GM19372 (cell line): Measurements from ENCODE around the gene FAM50A.
A peak's percentile ranks its signal among the peaks of the same experiment; 100 is the strongest.

Experiments used
- ATAC-seq: cut with Tn5 transposase; IDR thresholded peaks from one replicate; pipeline ENCODE4 v1.9.1; 2021; ENCODE audit warnings: mild to moderate bottlenecking, low read depth, moderate library complexity; ENCODE audit not compliant: unreplicated experiment

FAM50A gene

DNA sequence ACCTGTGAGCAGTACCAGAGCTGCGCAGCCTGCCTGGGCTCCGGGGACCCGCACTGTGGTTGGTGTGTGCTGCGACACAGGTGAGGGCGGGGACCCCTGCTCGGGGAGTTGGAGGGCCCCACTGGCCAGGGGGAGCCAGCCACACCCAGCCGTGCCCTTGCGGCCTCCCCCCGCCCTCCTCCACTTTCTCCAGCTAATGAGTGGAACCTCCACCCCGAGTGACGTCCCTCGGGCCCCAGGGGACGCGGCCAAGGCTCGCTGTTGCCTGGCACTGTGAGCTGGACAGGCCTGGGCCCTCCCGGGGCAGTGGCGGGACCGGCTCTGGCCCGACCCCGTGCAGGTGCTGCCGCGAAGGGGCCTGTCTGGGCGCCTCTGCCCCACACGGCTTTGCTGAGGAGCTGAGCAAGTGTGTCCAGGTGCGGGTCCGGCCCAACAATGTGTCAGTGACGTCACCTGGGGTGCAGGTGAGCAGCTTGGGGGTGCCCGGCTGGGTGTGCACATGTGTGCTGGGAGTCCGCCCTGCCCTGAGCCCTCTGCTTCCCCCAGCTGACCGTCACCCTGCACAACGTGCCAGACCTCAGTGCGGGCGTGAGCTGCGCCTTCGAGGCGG is 19.8 kb downstream of the FAM50A start:
- ATAC-seq = no peak

DNA sequence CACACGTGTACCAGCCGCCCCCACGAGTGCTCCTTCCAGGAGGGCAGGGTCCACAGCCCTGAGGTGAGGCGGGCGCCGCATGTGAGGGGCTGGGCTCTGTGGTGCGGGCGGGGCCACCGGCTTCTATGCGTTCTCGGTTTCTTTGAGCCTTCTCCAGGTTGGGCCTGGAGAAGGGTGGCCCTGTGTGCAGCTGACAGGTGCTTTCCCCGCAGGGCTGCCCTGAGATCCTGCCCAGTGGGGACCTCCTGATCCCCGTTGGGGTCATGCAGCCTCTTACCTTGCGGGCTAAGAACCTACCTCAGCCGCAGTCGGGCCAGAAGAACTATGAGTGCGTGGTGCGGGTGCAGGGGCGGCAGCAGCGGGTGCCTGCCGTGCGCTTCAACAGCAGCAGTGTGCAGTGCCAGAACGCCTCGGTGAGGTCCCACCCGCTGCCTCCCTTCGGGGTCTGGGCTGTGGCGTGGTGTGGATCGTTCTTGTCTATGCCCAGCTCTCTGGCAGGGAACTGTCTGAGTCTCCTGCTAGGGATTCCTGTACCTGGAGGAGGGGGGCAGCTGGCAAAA is 20.9 kb downstream of the FAM50A start:
- ATAC-seq = no peak

DNA sequence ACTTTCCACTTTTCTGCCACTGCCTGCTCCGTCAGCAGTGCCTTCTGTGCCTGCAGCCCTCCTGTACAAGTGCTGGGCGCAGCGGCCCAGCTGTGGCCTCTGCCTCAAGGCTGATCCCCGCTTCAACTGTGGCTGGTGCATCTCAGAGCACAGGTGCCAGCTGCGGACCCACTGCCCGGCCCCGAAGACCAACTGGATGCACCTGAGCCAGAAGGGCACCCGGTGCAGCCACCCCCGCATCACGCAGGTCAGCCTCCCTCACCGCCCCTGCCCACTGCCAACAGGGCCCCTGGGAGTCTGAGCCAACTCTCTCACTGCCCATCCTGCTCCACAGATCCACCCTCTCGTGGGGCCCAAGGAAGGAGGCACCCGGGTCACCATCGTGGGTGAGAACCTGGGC is 21.7 kb downstream of the FAM50A start:
- no peak for ATAC-seq

DNA sequence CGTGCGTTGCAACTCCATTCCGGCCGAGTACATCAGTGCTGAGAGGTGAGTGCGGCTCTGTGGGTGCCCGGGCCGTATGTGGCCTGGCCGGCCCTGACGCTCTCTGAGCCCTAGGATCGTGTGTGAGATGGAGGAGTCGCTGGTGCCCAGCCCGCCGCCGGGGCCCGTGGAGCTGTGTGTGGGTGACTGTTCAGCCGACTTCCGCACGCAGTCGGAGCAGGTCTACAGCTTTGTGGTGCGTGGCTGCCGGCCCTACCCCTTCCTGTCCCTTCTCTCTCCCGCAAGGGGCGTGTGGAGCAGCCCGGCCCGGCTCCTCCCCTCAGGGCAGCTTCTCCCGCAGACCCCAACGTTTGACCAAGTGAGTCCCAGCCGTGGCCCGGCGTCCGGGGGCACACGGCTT is 22.1 kb downstream of the FAM50A start:
- no peak for ATAC-seq

DNA sequence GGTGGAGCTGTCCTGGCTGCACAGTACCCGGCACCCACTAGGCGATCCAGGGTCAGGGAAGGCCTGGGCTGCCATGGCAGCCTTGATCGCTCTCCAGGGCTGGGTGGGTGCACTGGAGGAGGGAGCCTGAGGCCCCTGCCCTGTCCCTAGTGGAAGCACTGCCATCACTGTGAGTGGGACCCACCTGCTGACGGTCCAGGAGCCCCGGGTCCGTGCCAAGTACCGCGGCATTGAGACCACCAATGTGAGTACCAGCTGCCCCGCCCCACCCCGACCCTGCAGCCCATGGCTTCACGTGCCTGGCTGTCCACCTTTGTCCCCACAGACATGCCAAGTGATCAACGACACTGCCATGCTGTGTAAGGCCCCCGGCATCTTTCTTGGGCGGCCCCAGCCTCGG is 23.0 kb downstream of the FAM50A start:
- ATAC-seq = no peak

DNA sequence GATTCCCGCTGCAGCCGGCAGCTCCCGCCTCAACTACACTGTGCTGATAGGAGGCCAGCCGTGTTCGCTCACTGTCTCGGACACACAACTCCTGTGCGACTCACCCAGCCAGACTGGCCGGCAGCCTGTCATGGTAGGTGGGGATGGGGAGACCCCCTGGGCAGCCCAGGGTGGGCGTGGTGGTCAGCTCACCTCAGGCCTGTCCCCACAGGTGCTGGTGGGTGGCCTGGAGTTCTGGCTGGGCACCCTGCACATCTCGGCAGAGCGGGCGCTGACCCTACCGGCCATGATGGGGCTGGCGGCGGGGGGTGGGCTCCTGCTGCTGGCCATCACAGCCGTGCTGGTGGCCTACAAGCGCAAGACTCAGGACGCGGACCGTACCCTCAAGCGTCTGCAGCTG is 23.6 kb downstream of the FAM50A start:
- no peak for ATAC-seq

DNA sequence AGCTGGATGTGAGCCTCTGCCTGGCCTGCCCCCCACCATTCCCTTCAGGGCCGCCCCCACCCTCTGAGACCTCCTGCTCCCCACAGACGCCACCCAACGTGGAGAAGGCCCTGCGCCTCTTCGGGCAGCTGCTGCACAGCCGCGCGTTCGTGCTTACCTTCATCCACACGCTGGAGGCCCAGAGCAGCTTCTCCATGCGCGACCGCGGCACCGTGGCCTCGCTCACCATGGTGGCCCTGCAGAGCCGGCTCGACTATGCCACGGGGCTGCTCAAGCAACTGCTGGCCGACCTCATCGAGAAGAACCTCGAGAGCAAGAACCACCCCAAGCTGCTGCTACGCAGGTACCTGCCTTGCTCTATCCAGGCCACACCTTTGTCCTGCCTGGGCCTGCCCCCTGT is 24.3 kb downstream of the FAM50A start:
- no peak for ATAC-seq

DNA sequence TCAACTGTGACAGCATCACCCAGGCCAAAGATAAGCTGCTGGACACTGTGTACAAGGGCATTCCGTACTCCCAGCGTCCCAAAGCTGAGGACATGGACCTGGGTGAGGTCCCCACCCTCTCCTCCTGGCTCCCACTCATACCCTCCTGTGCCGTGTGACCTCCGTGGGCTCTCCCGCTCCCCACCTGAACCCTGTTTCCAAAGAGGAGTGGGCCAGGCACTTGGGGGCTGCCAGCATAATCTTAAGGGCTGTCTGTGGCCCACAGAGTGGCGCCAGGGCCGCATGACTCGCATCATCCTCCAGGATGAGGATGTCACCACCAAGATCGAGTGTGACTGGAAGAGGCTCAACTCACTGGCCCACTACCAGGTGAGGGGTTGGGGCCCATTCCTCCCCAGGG is 25.2 kb downstream of the FAM50A start:
- no peak for ATAC-seq

DNA sequence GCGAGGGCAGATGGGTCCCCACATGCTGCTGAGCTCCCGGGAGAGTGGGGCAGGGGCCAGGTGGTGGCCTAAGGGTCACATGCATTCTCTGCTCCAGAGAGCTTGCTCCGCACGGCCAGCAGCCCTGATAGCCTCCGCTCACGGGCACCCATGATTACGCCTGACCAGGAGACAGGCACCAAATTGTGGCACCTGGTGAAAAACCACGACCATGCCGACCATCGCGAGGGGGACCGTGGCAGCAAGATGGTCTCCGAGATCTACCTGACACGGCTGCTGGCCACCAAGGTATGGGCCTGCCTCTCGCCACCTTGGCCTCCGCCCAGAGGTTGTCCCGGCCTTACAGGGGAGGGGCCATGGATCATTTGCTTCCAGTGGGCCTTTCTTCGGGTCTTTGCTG is 25.9 kb downstream of the FAM50A start:
- ATAC-seq = no peak

DNA sequence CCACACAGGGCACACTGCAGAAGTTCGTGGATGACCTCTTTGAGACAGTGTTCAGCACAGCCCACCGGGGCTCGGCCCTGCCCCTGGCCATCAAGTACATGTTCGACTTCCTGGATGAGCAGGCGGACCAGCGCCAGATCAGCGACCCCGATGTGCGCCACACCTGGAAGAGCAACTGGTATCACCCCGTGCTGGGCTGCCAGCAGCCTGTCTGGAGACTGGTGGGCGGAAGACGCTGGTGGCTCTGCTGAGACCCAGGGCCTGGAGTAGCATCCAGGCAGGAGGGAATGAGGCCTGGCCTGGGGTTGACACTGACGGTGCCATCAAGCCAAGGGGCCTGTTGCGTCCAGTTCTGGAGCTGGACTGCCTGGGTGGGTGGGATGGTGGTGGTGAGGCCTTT is 26.5 kb downstream of the FAM50A start:
- no peak for ATAC-seq

DNA sequence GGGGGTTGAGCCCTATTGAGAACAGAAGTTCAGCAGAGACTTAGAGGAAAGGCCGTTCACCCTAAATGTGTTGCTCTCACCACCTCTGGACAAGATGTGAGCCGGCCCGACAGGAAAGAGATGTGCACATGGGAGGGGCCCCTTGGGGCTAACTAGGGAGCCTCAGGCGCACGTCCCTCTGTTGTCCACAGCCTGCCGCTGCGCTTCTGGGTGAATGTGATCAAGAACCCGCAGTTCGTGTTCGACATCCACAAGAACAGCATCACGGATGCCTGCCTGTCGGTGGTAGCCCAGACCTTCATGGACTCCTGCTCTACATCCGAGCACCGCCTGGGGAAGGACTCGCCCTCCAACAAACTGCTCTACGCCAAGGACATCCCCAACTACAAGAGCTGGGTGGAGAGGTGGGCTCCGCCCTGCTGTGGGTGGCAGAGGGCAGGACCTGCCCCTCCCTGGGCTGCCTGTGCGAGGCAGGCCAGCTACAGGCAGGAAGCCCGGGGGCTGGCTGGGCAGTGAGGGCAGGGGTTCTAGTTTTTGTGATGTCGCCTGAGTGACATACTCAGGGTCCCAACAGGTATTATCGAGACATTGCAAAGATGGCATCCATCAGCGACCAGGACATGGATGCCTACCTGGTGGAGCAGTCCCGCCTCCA is 27.1 kb downstream of the FAM50A start:
- ATAC-seq = no peak

DNA sequence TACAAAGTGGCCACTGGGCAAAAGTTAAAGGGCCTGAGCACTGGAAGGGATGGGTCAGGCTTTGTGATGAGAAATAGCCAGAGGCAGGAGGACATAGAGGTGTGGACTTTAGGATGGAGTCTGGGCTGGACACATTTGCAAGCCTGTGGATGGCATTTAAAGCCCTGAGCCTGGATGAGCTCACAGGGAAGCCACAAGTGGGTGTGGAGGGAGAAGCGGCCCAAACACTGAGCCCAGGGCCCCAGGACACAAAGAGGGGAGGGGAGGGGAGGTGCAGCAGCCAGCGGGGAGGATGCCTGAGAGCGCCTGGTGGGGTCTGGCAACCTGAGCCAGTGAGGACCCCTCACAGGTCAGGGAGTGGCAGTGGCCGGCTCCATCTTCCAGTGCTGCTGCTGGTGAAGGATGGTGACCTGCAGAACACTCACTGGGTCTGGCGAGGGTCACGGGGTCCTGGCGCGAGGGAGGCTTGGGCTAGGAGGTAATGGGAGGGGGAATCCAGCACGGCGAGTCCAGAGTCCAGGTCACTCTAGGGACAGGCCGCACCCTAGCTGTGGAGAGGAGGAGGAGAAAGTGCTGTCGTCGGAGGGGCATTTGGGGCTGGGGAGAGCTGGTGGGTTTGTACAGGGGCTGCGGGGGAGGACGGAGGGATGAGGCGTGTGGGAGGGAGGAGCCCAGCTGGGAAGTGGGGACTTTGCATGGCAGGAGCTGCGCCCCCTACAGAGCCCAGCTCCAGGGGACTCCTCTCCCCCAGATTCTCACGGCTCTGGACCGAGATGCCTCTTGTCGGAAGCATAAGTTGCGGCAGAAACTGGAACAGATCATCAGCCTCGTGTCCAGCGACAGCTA is 28.1 kb downstream of the FAM50A start:
- ATAC-seq = no peak

DNA sequence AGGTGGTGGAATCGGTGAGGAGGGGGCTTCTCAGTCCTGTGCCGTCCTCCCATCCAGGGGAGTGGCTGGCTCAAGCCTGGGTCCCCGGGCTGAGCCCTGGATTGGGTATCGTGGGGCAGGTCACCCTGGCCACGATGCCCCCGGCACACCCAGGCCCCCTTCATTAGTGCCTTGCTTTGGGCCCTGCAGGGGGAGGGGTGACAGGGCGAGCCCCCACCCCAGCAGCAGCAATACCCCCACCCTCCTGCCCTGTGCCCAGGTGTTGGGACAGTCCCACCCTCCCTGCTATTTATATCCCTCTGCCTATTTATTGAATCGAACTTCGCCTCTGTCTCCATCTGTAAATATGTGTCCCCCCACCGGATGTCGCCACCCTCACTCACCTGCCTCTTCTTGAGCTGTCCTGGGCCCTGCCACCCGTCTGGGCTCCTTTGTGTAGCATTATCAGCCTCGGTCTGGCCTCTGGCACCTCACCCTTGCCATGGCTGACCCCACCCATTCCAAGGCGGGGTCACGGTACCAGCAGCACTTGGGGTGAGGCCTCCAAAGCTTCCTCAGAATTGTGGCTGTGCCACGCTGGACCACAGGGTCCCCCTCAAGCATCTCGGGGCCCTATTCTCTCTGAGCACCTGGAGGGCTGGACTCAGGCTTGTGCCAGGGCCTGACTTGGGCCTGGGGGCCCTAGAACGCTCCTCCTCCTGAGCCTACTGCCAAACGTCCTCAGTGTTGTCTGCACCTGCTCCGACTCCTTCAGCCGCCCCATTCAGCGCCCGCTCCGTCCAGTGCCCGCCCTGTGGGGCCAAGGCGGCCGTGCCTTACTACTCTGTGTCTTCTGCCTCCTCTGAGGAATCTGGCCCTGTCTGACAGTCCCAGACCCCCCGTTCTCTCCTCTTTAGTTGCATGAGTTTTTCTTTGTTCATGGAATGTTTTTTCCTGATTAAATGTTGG is 29.0 kb downstream of the FAM50A start:
- ATAC-seq = no peak

DNA sequence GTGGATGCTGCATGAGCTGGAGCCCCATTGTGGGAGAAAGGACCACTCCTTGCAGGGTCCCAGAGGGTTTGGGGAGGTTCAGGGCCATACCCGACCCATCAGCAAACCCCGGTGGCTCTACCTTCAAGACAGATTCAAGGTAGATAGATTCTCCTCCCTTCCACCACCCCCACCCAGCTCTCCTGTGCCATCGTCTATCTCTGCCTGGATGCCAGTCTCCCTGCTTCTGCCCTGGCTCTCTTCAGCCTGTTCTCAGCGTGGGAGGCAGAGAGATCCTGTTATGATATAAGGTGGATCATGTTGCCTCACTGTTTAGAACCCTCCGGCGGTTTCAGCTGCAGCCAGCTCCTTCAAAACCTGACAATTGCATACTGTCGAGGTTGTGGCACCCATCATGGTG is 29.7 kb downstream of the FAM50A start:
- ATAC-seq = no peak

DNA sequence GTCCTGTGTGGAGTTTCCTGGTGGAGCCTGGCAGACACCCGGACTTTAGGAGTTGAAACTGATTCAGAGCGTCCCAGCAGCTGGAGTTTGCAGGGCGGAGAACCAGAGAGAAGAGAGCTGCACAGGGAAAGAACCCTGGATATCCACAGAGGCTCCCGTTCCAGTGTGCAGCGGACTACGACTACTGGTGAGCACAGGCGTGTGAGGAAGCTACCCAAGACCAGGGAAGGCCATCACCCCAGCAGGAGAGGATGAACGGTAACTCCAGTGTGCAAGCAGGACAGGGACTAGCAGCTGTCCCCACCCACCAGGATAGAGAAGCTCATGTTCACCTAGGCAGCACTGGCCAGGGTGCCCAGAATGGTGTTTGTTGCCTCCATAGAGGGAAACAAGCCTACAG is 32.9 kb downstream of the FAM50A start:
- no peak for ATAC-seq

DNA sequence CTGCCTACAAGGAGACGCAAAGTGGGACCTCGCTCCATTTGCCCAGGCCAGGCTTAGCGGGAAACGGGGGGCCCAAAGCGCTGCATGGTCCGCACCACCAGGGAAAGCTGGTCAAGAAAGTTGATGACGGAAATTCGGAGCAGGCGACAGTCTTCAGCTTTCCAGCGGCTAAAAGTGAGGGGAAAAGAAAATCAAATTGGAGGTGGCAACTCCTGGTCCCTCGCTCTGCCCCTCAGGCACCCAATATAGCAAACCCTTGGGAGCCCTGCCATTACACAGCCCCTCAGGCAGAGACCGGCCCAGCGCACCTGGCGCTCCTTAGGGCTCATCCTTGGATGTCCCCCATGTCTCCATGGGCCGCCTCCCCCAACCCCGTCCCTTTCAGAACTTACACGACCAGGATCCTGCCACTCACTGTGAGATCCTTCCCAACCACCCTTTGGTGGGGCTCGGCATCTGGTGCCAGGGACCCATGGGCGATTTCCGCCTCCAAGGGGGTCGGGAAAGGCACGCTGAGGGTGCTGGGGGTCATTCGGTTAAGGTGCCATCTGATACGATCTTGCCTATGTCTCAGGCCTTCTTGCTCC is 34.0 kb downstream of the FAM50A start:
- ATAC-seq = no peak

DNA sequence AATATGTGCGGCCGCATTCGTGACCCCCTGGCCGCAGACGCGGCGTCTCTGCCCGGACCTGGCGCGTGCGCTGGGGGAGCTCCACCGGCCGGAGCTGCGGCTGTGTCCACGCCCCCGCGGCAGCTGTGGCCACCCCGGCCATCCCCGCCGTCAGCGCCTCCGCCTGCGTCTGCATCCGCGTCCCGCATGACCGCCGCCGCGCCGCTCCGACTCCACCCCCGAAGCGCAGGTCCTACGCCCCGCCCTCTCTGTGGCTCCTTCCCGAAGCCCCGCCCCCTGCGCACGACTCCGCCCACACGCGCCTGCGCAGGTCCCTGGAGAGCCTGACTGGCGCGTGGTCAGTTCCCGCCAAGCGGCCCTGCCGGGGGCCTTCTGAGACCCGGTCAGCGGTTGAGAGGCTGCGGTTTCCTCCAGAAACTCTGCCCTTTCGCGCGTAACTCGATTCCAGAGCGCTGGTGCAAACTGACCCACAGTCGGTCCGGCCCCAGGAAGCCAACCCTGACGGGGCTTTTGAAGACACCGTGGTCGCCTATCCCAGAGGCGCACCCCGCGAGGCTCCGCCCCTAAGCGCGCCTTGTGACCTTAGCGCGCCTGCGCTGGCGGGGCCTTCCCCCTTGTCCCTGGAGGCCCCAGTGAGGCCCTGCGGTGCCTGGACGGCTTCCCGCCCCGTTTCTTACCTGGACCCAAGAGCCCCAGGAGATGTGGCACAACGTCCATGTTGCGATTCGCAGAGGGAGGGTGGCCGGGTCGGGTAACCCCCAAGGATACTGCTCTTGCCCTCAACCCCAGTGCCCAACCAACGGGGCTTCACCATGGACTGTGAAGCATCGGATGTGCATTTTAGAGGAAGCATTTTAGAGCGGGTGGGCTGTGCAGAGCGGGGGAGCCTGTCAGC is 35.0 kb downstream of the FAM50A start, which contains the start of gene LAGE3:
TSS of gene LAGE3 (minus strand) at position 554 of the 895 bp plus-strand sequence. CDS start at position 188, 366 bp downstream.
- peak; percentile 86 for ATAC-seq

DNA sequence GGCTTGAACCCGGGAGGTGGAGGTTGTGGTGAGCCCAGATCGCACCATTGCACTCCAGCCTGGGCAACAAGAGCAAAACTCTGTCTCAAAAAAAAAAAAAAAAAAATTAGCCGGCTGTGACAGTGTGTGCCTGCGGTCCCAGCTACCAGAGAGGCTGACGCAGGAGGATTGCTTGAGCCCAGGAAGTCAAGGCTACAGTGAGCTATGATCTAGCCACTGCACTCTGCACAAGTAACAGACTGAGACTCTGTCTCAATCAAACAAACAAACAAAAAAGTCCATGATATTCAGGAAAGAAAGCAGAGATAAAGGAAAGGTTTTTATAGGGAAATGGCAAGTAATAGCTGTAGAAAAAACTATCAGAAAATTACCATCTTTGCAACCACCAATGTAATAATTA is 37.3 kb downstream of the FAM50A start:
- ATAC-seq = no peak
